ENCODE data around the gene CACNA1I. TPM values are rescaled to one million over a fixed set of nuclear protein-coding genes. Genes with fewer than 3 reads are reported as not detected.

CACNA1I gene
- total RNA-seq, 1 experiment from 2014 or later: 0.02 TPM

GRCh38 chr22:39594411-39594810, 23.9 kb downstream of the CACNA1I start:
- H3K9me3 ChIP-seq (replicated peaks): no peaks in the 10 kb centered on the region
- no peaks in the 10 kb centered on the region for H3K4me1 ChIP-seq
- no peak overlapping the region for H3K27ac ChIP-seq
- no peaks in the 10 kb centered on the region for H3K36me3 ChIP-seq
- H3K4me3 ChIP-seq: no peak overlapping the region
- DNase-seq: no peak
- no peaks in the 10 kb centered on the region; the same call in 1 of the 2 replicates for H3K27me3 ChIP-seq

DNA sequence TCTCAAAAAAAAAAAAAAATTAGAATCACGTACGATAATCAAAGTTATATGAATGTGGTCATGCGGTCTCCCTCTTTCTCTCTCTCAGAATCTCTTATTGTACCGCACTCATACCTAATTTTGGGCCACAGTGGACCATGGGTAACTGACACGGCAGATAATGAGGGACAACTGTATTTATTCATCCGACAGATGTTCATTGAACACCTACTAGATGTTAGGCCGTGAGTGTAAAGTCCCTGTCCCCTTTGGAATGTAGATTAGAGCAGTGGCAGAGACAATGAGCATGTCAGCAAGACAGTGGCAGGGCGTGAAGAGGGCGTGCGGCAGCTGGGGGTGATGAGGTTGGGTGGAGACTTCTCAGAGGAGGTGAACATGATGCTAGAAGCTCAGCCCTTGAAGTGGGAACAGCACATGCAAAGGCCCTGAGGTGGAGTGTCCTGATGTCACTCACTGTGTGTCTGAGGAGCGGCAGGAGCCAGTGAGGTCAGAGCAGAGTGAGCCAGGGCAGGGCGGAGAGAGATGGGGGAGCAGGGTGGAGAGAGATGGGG, 25.1 kb downstream of the CACNA1I start:
- H3K27me3 ChIP-seq: no peaks in the 10 kb centered on the region; the same call in 1 of the 2 replicates
- H3K27ac ChIP-seq: no peak overlapping the region
- no peaks in the 10 kb centered on the region for H3K4me1 ChIP-seq
- H3K36me3 ChIP-seq: no peaks in the 10 kb centered on the region
- DNase-seq: no peak
- H3K9me3 ChIP-seq (replicated peaks): no peaks in the 10 kb centered on the region
- no peak overlapping the region for H3K4me3 ChIP-seq

DNA sequence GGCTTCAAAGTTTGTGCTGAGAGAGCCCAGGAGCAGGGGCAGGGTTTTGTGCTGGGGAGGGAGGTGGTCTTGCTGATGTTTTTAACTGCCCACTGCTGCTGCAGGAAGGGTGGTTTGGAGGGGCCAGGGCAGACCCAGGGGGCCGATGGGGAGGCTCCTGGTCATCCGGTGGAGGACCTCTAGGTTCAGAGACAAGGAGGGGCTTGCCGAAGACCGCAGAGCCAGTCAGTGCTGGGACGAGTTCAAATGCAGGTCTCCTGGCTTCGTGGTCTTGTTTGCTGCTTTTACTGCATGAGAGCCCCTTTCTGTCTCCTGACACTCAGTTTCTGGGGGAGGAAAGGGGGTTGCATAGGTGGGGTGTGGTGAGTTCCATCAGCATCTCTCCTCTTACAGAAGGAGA, 26.0 kb downstream of the CACNA1I start:
- no peak overlapping the region for H3K4me3 ChIP-seq
- H3K27ac ChIP-seq: no peak overlapping the region
- H3K36me3 ChIP-seq: no peaks in the 10 kb centered on the region
- no peaks in the 10 kb centered on the region for H3K9me3 ChIP-seq (replicated peaks)
- no peaks in the 10 kb centered on the region; the same call in 1 of the 2 replicates for H3K27me3 ChIP-seq
- H3K4me1 ChIP-seq: no peaks in the 10 kb centered on the region
- no peak for DNase-seq

- Histone ChIP-seq H3K36me3 (no peaks in the 10 kb centered on the region), H3K27me3 (no peaks in the 10 kb centered on the region; the same call in 1 of the 2 replicates), H3K9me3 (replicated peaks) (no peaks in the 10 kb centered on the region), H3K4me3 (no peak overlapping the region), H3K4me1 (no peaks in the 10 kb centered on the region), H3K27ac (no peak overlapping the region)
- DNase-seq: no peak
These were observed 26.8 kb downstream of the CACNA1I start for GRCh38 chr22:39597236-39597869.

DNA sequence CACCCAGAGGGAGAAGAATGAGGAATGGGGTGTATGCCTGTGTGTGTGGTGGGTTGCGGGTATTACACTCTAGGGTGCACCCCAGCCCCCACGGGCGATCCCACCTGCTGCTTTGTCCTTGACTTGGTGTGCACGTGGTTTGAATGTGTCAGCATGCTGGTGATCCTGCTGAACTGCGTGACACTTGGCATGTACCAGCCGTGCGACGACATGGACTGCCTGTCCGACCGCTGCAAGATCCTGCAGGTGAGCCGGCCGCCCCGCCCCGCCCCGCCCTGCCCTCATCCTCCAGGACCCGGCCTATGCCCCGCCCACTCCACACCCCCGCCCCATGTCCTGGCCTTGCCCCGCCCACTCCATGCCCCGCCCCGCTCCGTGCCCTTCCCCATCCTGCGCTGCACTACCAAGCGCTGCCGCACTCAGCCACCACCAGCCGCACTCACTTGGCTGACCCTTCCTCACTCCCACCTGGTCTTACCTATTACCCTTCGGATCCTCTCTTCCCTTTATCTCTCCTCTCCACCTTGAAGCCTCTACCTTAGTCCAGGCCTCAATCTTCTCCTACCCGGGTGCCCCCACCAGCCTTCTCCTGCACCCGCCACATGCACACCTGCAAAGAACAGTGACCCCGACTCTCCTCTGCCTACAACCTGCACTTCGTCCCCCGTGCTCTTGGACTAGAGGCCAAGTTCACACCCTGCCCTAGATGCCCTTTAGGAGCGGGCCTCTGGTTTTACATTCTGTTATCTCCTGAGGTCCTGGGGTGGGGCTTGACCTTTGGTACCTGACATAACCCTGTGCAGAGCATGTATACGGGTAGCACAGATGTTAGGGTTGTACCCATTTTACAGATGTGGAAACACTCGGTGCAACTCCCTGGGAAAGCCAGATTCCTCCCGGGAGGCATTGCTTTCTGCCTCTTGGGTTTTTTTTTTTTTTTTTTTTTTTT, 27.7 kb downstream of the CACNA1I start:
- H3K9me3 ChIP-seq (replicated peaks): no peaks in the 10 kb centered on the region
- no peak for DNase-seq
- no peaks in the 10 kb centered on the region for H3K36me3 ChIP-seq
- H3K4me1 ChIP-seq: no peaks in the 10 kb centered on the region
- H3K27me3 ChIP-seq: no peaks in the 10 kb centered on the region
- no peak overlapping the region for H3K4me3 ChIP-seq
- H3K27ac ChIP-seq: no peak overlapping the region

DNA sequence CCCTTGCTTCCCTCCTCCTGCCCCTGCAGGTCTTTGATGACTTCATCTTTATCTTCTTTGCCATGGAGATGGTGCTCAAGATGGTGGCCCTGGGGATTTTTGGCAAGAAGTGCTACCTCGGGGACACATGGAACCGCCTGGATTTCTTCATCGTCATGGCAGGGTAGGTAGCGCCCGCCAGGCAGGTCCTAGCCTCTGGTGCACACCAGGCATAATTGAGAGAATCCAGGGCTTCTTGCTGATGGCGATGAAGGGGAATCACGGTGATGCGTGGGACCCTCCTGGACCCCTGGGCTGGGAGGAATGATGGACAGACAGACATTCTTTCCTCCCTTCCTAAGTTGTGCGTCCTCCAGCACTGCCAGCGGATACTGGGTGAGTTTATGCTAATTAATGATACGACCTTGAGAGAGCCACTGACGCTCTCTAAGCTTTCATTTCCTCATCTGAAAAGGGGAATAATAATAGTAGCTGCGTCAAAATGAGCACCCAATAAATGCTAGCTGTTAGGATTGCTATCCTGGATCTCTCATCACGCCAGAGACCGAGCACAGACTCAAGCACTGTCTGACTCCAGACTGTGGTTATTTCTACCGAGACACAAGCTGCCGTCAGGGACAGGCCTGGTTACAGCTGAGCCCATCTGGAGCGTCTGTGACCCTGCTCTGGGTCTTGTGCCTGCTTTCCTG, 30.1 kb downstream of the CACNA1I start:
- no peaks in the 10 kb centered on the region for H3K36me3 ChIP-seq
- peaks cover 2% of the 10 kb centered on the region; the same call in 1 of the 2 replicates for H3K9me3 ChIP-seq (replicated peaks)
- no peak overlapping the region for H3K4me3 ChIP-seq
- H3K27ac ChIP-seq: no peak overlapping the region
- no peaks in the 10 kb centered on the region for H3K27me3 ChIP-seq
- no peak for DNase-seq
- H3K4me1 ChIP-seq: no peaks in the 10 kb centered on the region

- H3K36me3 ChIP-seq: no peaks in the 10 kb centered on the region
- no peak overlapping the region for H3K27ac ChIP-seq
- no peaks in the 10 kb centered on the region for H3K27me3 ChIP-seq
- DNase-seq: no peak
- H3K9me3 ChIP-seq (replicated peaks): peaks cover 2% of the 10 kb centered on the region; the same call in 1 of the 2 replicates
- no peak overlapping the region for H3K4me3 ChIP-seq
- no peaks in the 10 kb centered on the region for H3K4me1 ChIP-seq
These were observed 30.6 kb downstream of the CACNA1I start for GRCh38 chr22:39601180-39601535.

GRCh38 chr22:39603345-39603744, 32.8 kb downstream of the CACNA1I start:
- Histone ChIP-seq H3K4me3 (no peak overlapping the region), H3K27ac (no peak overlapping the region), H3K36me3 (no peaks in the 10 kb centered on the region), H3K27me3 (no peaks in the 10 kb centered on the region), H3K9me3 (replicated peaks) (peaks cover 2% of the 10 kb centered on the region; the same call in 1 of the 2 replicates), H3K4me1 (no peaks in the 10 kb centered on the region)
- DNase-seq: no peak

GRCh38 chr22:39610246-39610645, 39.7 kb downstream of the CACNA1I start:
- no peak for DNase-seq
- Histone ChIP-seq H3K4me3 (no peak overlapping the region), H3K4me1 (no peaks in the 10 kb centered on the region), H3K36me3 (no peaks in the 10 kb centered on the region), H3K27me3 (no peaks in the 10 kb centered on the region), H3K9me3 (replicated peaks) (no peaks in the 10 kb centered on the region), H3K27ac (no peak overlapping the region)

DNA sequence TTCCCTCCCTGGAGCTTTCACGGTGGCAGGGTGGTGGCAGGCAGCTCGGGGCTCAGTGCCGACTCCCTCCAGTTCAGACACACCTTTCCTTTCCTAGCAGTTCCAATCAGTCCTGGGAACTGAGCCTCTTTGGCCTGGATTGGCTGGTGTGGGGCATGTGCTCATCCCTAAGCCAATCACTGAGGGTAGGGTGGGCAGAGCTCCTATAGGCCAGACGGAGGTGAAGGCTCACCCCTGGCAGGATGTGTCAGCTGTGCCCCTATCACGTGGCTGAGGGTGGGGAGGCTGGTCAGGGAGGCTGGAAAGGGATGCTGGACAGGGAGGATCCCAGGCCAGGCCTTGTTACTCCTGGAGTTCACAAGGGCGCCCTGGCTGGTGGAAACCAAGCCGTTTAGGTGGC, 40.2 kb downstream of the CACNA1I start:
- Histone ChIP-seq H3K4me1 (no peaks in the 10 kb centered on the region), H3K9me3 (replicated peaks) (no peaks in the 10 kb centered on the region), H3K36me3 (no peaks in the 10 kb centered on the region), H3K4me3 (no peak overlapping the region), H3K27ac (no peak overlapping the region), H3K27me3 (no peaks in the 10 kb centered on the region)
- DNase-seq: no peak

DNA sequence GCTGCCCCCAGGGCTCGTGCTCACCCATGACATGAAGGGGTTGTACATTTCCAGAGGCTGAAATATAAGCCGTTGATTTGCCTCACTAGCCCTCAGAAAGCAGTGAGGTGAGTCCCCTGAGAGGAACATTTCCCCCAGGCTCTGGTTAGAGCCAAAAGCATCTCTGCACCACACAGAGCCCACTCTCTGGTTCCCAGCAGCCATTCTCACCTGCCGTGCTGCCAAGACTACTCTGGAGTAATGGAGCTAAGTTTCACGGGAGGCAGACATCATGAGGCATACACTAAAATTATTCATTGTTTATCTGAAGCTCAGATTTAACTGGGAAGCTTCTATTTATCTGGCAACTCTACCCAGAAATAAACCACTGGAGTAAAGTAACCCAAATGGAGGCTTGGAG, 40.8 kb downstream of the CACNA1I start:
- no peaks in the 10 kb centered on the region for H3K27me3 ChIP-seq
- no peaks in the 10 kb centered on the region for H3K36me3 ChIP-seq
- no peaks in the 10 kb centered on the region for H3K9me3 ChIP-seq (replicated peaks)
- no peaks in the 10 kb centered on the region for H3K4me1 ChIP-seq
- no peak overlapping the region for H3K27ac ChIP-seq
- DNase-seq: no peak
- no peak overlapping the region for H3K4me3 ChIP-seq

DNA sequence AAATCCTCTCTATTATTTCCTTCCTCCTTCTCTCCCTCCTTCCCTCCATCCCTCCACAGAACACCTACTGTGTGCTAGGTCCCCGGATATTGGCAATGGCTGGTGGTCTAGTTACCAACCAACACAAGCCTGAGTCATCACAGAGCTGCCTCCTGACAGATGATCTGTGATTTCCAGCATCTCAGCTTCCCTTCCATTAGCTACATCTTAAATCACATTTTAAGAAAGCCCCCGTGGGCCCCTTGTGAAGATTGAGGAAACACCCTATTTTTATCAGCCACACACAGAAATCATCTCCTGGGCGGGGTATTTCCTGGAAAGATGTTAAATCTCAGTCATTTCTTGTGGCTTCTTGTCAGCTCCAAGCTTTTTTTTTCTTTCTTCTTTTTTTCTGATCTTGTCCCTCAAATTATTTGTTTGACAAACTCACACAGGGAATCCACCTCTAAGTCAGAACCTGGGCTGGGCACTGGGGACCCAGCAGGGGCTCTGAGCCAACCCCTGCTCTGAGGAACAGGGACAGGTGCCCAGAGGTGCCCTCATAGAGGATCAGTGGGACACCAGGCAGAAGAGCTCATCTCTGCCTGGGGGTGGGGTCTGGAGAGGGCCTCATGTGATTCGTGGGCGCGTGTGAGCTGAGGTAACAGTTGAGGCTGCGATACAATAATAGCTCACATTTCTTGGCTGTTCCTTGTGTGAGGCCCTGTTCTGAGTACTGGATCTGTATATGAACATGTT, 42.4 kb downstream of the CACNA1I start:
- H3K9me3 ChIP-seq (replicated peaks): no peaks in the 10 kb centered on the region
- H3K4me1 ChIP-seq: no peaks in the 10 kb centered on the region
- H3K4me3 ChIP-seq: no peak overlapping the region
- no peaks in the 10 kb centered on the region for H3K36me3 ChIP-seq
- no peak for DNase-seq
- H3K27me3 ChIP-seq: no peaks in the 10 kb centered on the region
- no peak overlapping the region for H3K27ac ChIP-seq

- Histone ChIP-seq H3K27me3 (no peaks in the 10 kb centered on the region), H3K4me3 (no peak overlapping the region), H3K27ac (no peak overlapping the region), H3K9me3 (replicated peaks) (no peaks in the 10 kb centered on the region), H3K36me3 (no peaks in the 10 kb centered on the region), H3K4me1 (no peaks in the 10 kb centered on the region)
- no peak for DNase-seq
These were observed 43.0 kb downstream of the CACNA1I start for GRCh38 chr22:39613549-39613921.

- Histone ChIP-seq H3K27me3 (no peaks in the 10 kb centered on the region), H3K4me3 (no peak overlapping the region), H3K9me3 (replicated peaks) (no peaks in the 10 kb centered on the region), H3K4me1 (no peaks in the 10 kb centered on the region), H3K36me3 (no peaks in the 10 kb centered on the region), H3K27ac (no peak overlapping the region)
- no peak for DNase-seq
These were observed 43.9 kb downstream of the CACNA1I start for GRCh38 chr22:39614442-39614841.
